Calu3 (cell line): Measurements from ENCODE around the gene GATAD2A. TPM values are rescaled to one million over a fixed set of nuclear protein-coding genes. Genes with fewer than 3 reads are reported as not detected.

Experiments used
- BruUV-seq: library from RNA; stranded (reverse); fragments of 400-500 nt; replicated peaks from 2 replicates; lab custom pipeline; 2021; lab: Mats Ljungman, UMichigan
- CTCF ChIA-PET: fragments of 300-600 bp; sonication (Branson Sonifier 250); formaldehyde crosslinking; loops from one replicate; lab custom pipeline; 2022; ENCODE audit warnings: antibody characterized with exemption; lab: Charles Lee
- DNase-seq: peaks from one replicate; pipeline ENCODE4 v3.0.0; 2022
- H3K27ac Mint-ChIP-seq: one replicate; pipeline ENCODE4 v1.8.0; 2022; ENCODE audit warnings: mixed read lengths; ENCODE audit not compliant: unreplicated experiment
- H3K27me3 Mint-ChIP-seq: one replicate; pipeline ENCODE4 v1.8.0; 2022; ENCODE audit warnings: mixed read lengths; ENCODE audit not compliant: unreplicated experiment
- H3K36me3 Mint-ChIP-seq: one replicate; pipeline ENCODE4 v1.8.0; 2022; ENCODE audit warnings: mild to moderate bottlenecking, moderate library complexity, mixed read lengths; ENCODE audit not compliant: insufficient read depth, unreplicated experiment
- H3K4me1 Mint-ChIP-seq: one replicate; pipeline ENCODE4 v1.8.0; 2022; ENCODE audit warnings: mild to moderate bottlenecking, low read depth, mixed read lengths; ENCODE audit not compliant: unreplicated experiment
- H3K4me3 Mint-ChIP-seq: one replicate; pipeline ENCODE4 v1.8.0; 2022; ENCODE audit warnings: mild to moderate bottlenecking, low read depth, moderate library complexity, mixed read lengths; ENCODE audit not compliant: unreplicated experiment
- H3K9me3 Mint-ChIP-seq: one replicate; pipeline ENCODE4 v1.8.0; 2022; ENCODE audit warnings: low read depth, mixed read lengths; ENCODE audit not compliant: unreplicated experiment
- CTCF ChIP-seq: fragments of 200-600 bp; IDR thresholded peaks from one replicate; pipeline ENCODE4 v1.8.0; 2022; ENCODE audit warnings: antibody characterized with exemption; ENCODE audit not compliant: unreplicated experiment
- intact Hi-C: fragments of 100-400 bp; cut with micrococcal nuclease; formaldehyde crosslinking; loops from one replicate; pipeline ENCODE4 v1.10.0; 2022; ENCODE audit not compliant: unreplicated experiment
- total RNA-seq: library from RNA; stranded (reverse); gene quantifications from 2 replicates; pipeline ENCODE4 v1.2.3, GENCODE V29; 2022

GATAD2A gene
- total RNA-seq, 1 experiment from 2014 or later: 79.8 TPM

GRCh38 chr19:19540715-19541515, 135.4 kb downstream of the GATAD2A start:
- Mint-ChIP-seq H3K9me3 (no peaks in the 10 kb centered on the region), H3K27ac (no peak overlapping the region), H3K36me3 (peaks cover 10% of the 10 kb centered on the region), H3K4me1 (no peaks in the 10 kb centered on the region), H3K4me3 (no peak overlapping the region), H3K27me3 (peaks cover 12% of the 10 kb centered on the region)
- CTCF ChIA-PET: no interaction called here
- intact Hi-C loops: no loop called here
- DNase-seq: peak; percentile 63
- no TSS peak for BruUV-seq
- TF ChIP-seq CTCF: no peak

GRCh38 chr19:19541616-19542015, 136.1 kb downstream of the GATAD2A start:
- CTCF ChIA-PET: no interaction called here
- no peak overlapping the region for H3K27ac Mint-ChIP-seq

GRCh38 chr19:19542507-19542906, 137.0 kb downstream of the GATAD2A start:
- no peak for DNase-seq
- intact Hi-C loops: no loop called here
- H3K9me3 Mint-ChIP-seq: no peaks in the 10 kb centered on the region
- H3K4me3 Mint-ChIP-seq: no peak overlapping the region
- no peak for TF ChIP-seq CTCF
- H3K27me3 Mint-ChIP-seq: peaks cover 12% of the 10 kb centered on the region
- CTCF ChIA-PET: no interaction called here
- H3K36me3 Mint-ChIP-seq: peaks cover 3% of the 10 kb centered on the region
- H3K27ac Mint-ChIP-seq: no peak overlapping the region
- no TSS peak for BruUV-seq
- no peaks in the 10 kb centered on the region for H3K4me1 Mint-ChIP-seq

More at GRCh38 chr19:19541616-19542015, 136.1 kb downstream of the GATAD2A start:
- Mint-ChIP-seq H3K4me3 (no peak overlapping the region), H3K4me1 (no peaks in the 10 kb centered on the region), H3K9me3 (no peaks in the 10 kb centered on the region), H3K27me3 (peaks cover 12% of the 10 kb centered on the region), H3K36me3 (peaks cover 5% of the 10 kb centered on the region)
- TF ChIP-seq CTCF: no peak
- BruUV-seq: no TSS peak
- DNase-seq: no peak
- intact Hi-C loops: no loop called here

GRCh38 chr19:19543101-19543500, 137.6 kb downstream of the GATAD2A start:
- CTCF ChIA-PET: interaction anchor here (0.6 kb wide), 1 partner anchor 10 kb away, joined by 3 read pairs; no protein-coding TSS in a partner anchor
- H3K9me3 Mint-ChIP-seq: no peaks in the 10 kb centered on the region
- no peaks in the 10 kb centered on the region for H3K4me1 Mint-ChIP-seq
- no peak for TF ChIP-seq CTCF
- no peak overlapping the region for H3K4me3 Mint-ChIP-seq
- H3K27me3 Mint-ChIP-seq: peaks cover 12% of the 10 kb centered on the region
- H3K36me3 Mint-ChIP-seq: no peaks in the 10 kb centered on the region
- no peak for DNase-seq
- H3K27ac Mint-ChIP-seq: no peak overlapping the region
- intact Hi-C loops: no loop called here
- BruUV-seq: no TSS peak
